Muscle layer of colon (tissue), 2 donors: Measurements from ENCODE around the gene WIPF2.
A peak's percentile ranks its signal among the peaks of the same experiment; 100 is the strongest.
"Not testable (repeated sequence)": the region's sequence is repeated elsewhere in the genome, so short reads cannot be mapped to it uniquely, and the experiment has no call there.

ENCODE experiments used
- H3K27ac ChIP-seq: one replicate; pipeline ENCODE4 v1.7.0; 2013; ENCODE audit warnings: low read depth, mild to moderate bottlenecking, low read length, moderate library complexity
- H3K27me3 ChIP-seq, 2 donors: one replicate each; pipeline ENCODE4 v1.7.0; 2013; ENCODE audit warnings: low read length in 2 of 2, mild to moderate bottlenecking in 2 of 2; ENCODE audit not compliant: insufficient read depth in 2 of 2, control insufficient read depth in 1 of 2
- H3K36me3 ChIP-seq: one replicate; pipeline ENCODE4 v1.7.0; 2013; ENCODE audit warnings: mild to moderate bottlenecking, low read length; ENCODE audit not compliant: insufficient read depth
- H3K4me1 ChIP-seq: one replicate; pipeline ENCODE4 v1.7.0; 2013; ENCODE audit warnings: mild to moderate bottlenecking, low read length; ENCODE audit not compliant: insufficient read depth
- H3K4me3 ChIP-seq, 2 donors: one replicate each; pipeline ENCODE4 v1.7.0; 2013; ENCODE audit warnings: low read length in 2 of 2, low read depth in 1 of 2, mild to moderate bottlenecking in 1 of 2, moderate library complexity in 1 of 2
- H3K9ac ChIP-seq: one replicate; pipeline ENCODE4 v1.7.0; 2013; ENCODE audit warnings: low read length
- H3K9me3 ChIP-seq: one replicate; pipeline ENCODE4 v1.7.0; 2013; ENCODE audit warnings: mild to moderate bottlenecking, low read length
- donor health status: abdominal sarcoma.
- donor health status: Adenocarcinoma of cecum.

Gene WIPF2

DNA sequence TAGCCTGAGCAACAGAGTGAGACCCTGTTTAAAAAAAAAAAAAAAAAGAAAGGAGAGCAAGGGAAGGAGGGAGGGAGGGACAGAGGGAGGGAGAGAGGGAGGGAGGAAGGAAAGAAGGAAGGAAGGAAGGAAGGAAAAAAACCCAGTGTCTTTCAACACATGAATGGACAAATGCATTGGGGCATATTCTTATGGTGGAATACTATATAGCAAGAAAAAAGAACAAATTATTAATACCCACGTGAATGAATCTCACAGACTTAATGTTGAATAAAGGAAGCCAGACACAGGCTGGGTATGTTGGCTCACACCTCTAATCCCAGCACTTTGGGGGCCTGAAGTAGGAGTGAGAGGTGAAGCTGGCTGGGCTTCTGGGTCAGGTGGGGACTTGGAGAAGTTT is 21.6 kb upstream of the WIPF2 start:
- no peaks in the 10 kb centered on the region for H3K27me3 ChIP-seq
- no peaks in the 10 kb centered on the region for H3K36me3 ChIP-seq

GRCh38 chr17:40197965-40198456 is 21.1 kb upstream of the WIPF2 start:
- H3K36me3 ChIP-seq, H3K4me1 ChIP-seq, H3K4me3 ChIP-seq, H3K9me3 ChIP-seq, H3K27me3 ChIP-seq, H3K9ac ChIP-seq, H3K27ac ChIP-seq: not testable (repeated sequence)

More for the DNA sequence above, 21.6 kb upstream of the WIPF2 start:
- Histone ChIP-seq H3K27ac (no peak overlapping the region), H3K9ac (no peak overlapping the region), H3K4me3 (no peak overlapping the region), H3K9me3 (no peaks in the 10 kb centered on the region), H3K4me1 (no peaks in the 10 kb centered on the region)

- Histone ChIP-seq H3K36me3 (no peaks in the 10 kb centered on the region), H3K9me3 (no peaks in the 10 kb centered on the region), H3K4me1 (no peaks in the 10 kb centered on the region), H3K9ac (no peak overlapping the region), H3K27ac (no peak overlapping the region), H3K4me3 (no peak overlapping the region), H3K27me3 (no peaks in the 10 kb centered on the region)
These were observed 20.5 kb upstream of the WIPF2 start for GRCh38 chr17:40198576-40198975.

DNA sequence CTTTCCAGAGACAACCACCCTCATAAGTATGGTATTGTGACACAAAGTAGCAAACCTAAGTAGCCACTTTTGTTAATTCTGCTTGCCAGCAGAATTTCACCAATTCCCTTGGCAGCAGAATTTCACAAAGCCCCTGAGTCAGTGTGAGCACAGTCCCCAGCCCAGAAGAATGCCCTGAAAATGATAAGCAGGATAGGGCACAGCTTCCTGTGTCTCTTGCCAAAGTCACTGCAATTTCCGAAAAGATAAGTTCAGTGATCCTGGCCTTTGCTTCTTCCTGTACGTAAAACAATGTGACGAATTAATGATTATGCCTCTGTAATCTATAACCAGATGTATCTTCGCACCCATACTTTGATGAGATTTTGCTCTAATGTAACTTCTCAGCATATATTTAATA is 16.0 kb upstream of the WIPF2 start:
- no peaks in the 10 kb centered on the region for H3K9me3 ChIP-seq
- H3K27me3 ChIP-seq = no peaks in the 10 kb centered on the region
- H3K36me3 ChIP-seq = no peaks in the 10 kb centered on the region
- no peak overlapping the region for H3K9ac ChIP-seq
- no peak overlapping the region for H3K27ac ChIP-seq
- no peak overlapping the region for H3K4me3 ChIP-seq
- no peaks in the 10 kb centered on the region for H3K4me1 ChIP-seq

DNA sequence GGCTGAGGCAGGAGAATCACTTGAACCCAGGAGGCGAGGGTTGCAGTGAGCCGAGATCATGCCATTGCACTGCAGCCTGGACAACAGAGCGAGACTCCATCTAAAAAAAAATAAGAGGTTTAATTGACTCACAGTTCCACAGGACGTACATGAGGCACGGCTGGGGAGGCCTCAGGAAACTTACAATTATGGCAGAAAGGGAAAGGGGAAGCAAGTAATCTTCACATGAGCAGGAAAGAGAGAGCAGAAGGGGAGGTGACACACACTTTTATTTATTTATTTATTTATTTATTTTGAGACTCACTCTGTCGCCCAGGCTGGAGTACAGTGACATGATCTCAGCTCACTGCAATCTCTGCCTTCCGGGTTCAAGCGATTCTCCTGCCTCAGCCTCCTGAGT is 12.9 kb upstream of the WIPF2 start:
- not testable (repeated sequence) for H3K9ac ChIP-seq, H3K36me3 ChIP-seq, H3K4me3 ChIP-seq, H3K27me3 ChIP-seq, H3K27ac ChIP-seq, H3K4me1 ChIP-seq, H3K9me3 ChIP-seq

DNA sequence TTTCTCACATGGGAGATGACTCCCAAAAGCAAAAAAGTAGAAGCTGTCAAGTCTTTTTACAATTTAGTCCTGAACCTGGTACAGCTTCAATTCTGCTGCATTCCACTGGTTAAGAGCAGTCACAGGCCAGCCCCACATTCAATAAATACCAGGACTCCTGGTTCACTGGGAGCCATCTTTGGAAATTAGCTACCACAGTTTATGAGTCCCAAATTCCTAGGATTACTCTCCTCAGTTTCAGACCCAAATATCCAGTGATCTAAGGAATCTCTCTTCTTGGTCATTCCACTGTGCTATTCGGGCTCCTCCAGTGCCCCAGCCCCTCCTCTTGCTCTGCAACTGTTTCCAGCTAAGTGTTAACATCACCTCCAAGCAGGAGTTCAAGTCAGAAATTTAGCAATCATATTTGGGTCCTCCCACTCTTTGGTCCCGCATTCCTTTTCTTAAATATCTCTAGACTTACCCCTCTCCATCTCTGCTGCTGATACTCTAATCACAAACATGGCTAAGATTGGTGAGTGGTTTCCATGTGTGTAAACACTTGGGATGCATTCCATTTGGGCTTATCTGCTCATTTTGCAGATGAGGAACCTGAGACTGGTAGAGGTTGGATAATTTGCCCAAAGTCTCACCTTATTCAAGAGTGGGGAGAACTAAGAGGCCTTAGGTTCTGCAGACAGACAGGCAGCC is 9.6 kb upstream of the WIPF2 start:
- Histone ChIP-seq H3K27me3 (no peaks in the 10 kb centered on the region), H3K9ac (no peak overlapping the region), H3K9me3 (no peaks in the 10 kb centered on the region), H3K27ac (no peak overlapping the region), H3K4me3 (no peak overlapping the region), H3K4me1 (no peaks in the 10 kb centered on the region), H3K36me3 (no peaks in the 10 kb centered on the region)

GRCh38 chr17:40213914-40214313 is 5.2 kb upstream of the WIPF2 start:
- H3K9ac ChIP-seq, H3K9me3 ChIP-seq, H3K4me3 ChIP-seq, H3K36me3 ChIP-seq, H3K4me1 ChIP-seq, H3K27me3 ChIP-seq, H3K27ac ChIP-seq: not testable (repeated sequence)

DNA sequence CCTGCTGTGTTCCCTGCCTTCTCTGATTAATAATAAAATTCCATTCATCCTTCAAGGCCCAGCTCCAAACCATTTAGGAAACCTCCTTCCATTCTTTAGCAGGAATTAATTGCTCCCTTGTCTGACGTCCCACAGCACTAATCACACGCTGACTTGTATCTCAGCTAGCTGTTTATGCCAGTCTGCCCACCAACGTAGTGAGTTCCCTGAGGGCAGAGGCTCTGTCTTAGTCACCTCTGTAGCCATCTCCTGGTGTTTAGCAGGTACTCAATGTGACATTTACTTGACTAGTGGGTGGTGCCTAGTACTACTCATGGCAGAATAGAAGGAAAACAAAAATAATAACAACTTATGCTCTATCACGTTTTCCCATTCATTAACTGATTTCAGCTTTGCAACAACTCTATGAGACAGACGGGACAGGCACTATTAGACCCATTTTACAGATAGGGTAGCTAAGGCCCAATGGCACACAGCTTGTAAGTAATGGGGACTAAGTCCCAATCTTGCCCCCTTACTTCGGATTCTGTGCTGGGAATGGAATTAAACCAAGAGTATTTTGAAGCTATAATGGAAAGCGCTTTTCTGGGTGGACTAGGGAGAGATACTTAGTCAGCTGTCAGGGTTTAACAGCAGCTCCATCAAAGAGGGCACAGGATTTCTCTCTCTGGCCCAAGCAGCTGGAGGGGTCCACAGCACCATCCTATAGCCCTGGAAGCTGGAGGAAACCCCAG is 931 bp upstream of the WIPF2 start:
- Histone ChIP-seq H3K4me3 (peak overlapping the region in 1 of 2 donors; percentile 90), H3K4me1 (peaks cover 6% of the 10 kb centered on the region), H3K9me3 (no peaks in the 10 kb centered on the region), H3K27me3 (no peaks in the 10 kb centered on the region), H3K9ac (no peak overlapping the region), H3K36me3 (no peaks in the 10 kb centered on the region), H3K27ac (no peak overlapping the region)

DNA sequence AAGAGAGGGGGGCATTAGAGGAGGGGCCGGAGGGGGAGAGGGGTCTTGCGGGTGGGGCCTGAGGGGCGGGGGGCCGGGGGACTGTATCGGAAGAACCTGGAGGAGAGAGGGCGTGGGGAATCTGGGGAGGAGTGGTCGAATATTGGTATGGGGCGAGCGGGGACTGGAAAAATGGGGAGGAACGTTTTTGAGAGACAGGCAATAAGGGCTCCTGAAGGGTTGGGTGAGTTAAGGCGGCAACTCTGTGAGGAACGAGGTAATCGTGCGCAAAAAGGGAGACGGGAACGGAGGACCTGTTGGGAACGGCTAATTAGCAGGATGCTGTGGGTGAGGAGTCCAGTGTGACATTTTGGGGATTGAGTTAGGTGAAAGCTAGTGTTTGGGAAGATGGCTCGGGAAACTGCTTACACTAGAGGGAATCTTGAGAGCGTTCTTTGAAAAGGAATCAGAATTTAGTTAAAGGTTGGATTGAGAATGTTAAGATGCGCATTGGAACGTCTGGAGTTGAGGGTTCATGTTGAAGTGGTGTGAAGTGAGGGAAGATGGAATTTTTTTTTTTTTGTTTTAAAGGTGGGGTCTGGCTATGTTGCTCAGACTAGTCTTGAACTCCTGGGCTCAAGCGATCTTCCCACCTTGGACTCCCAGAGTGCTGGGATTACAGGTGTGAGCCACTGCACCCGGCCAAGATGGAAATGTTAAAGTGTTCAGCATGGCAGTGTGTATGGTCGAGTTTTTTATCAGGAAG is 662 bp downstream of the WIPF2 start:
- Histone ChIP-seq H3K4me3 (peak overlapping the region; percentile 67 to 79), H3K9ac (peak overlapping the region; percentile 88), H3K27ac (peak overlapping the region; percentile 82), H3K27me3 (no peaks in the 10 kb centered on the region), H3K9me3 (no peaks in the 10 kb centered on the region), H3K36me3 (no peaks in the 10 kb centered on the region), H3K4me1 (peaks cover 10% of the 10 kb centered on the region)

GRCh38 chr17:40224718-40225550 is 5.8 kb downstream of the WIPF2 start:
- no peak overlapping the region for H3K9ac ChIP-seq
- H3K4me1 ChIP-seq = peaks cover 13% of the 10 kb centered on the region
- no peaks in the 10 kb centered on the region for H3K27me3 ChIP-seq
- H3K9me3 ChIP-seq = no peaks in the 10 kb centered on the region
- H3K27ac ChIP-seq = no peak overlapping the region
- H3K36me3 ChIP-seq = no peaks in the 10 kb centered on the region
- no peak overlapping the region for H3K4me3 ChIP-seq

GRCh38 chr17:40229146-40229545 is 10.0 kb downstream of the WIPF2 start:
- H3K9ac ChIP-seq, H3K36me3 ChIP-seq, H3K27me3 ChIP-seq, H3K27ac ChIP-seq, H3K9me3 ChIP-seq, H3K4me3 ChIP-seq: not testable (repeated sequence)
- H3K4me1 ChIP-seq = peaks cover 13% of the 10 kb centered on the region
